Hepatocyte (in vitro differentiated cells): Measurements from ENCODE around the gene BLTP3B. TPM values are rescaled to one million over a fixed set of nuclear protein-coding genes. Genes with fewer than 3 reads are reported as not detected.

Experiments used
- DNase-seq: peaks from one replicate; pipeline ENCODE4 v3.0.0-alpha.2; 2016; ENCODE audit warnings: low spot score
- H2AFZ ChIP-seq: fragments of 200-600 bp; sonication (generic); 2 replicates; pipeline ENCODE4 v1.6.0; 2016; ENCODE audit warnings: antibody characterized with exemption, mild to moderate bottlenecking
- H3K27ac ChIP-seq: fragments of 200-600 bp; sonication (generic); 2 replicates; pipeline ENCODE4 v1.5.1; 2016; ENCODE audit warnings: mild to moderate bottlenecking
- H3K27me3 ChIP-seq: fragments of 200-600 bp; sonication (generic); 2 replicates; pipeline ENCODE4 v1.6.1; 2016
- H3K36me3 ChIP-seq: fragments of 200-600 bp; sonication (generic); replicated peaks from 2 replicates; pipeline ENCODE4 v1.5.1; 2016; ENCODE audit warnings: low read depth; ENCODE audit not compliant: insufficient read depth
- H3K4me1 ChIP-seq: fragments of 200-600 bp; sonication (generic); 2 replicates; pipeline ENCODE4 v1.5.1; 2016; ENCODE audit warnings: mild to moderate bottlenecking, moderate library complexity; ENCODE audit not compliant: insufficient read depth
- H3K4me2 ChIP-seq: fragments of 200-600 bp; sonication (generic); 2 replicates; pipeline ENCODE4 v1.6.0; 2016
- H3K4me3 ChIP-seq: fragments of 200-600 bp; sonication (generic); 2 replicates; pipeline ENCODE4 v1.5.1; 2016; ENCODE audit warnings: mild to moderate bottlenecking
- H3K79me2 ChIP-seq: fragments of 200-600 bp; sonication (generic); 2 replicates; pipeline ENCODE4 v1.6.0; 2017; ENCODE audit warnings: mild to moderate bottlenecking
- H3K9me2 ChIP-seq: fragments of 200-600 bp; sonication (generic); replicated peaks from 2 replicates; pipeline ENCODE4 v1.6.0; 2017; ENCODE audit warnings: mild to moderate bottlenecking; ENCODE audit not compliant: insufficient read depth
- H3K9me3 ChIP-seq: fragments of 200-600 bp; sonication (generic); 2 replicates; pipeline ENCODE4 v1.5.1; 2016; ENCODE audit warnings: low read depth, mild to moderate bottlenecking
- H4K20me1 ChIP-seq: fragments of 200-600 bp; sonication (generic); 2 replicates; pipeline ENCODE4 v1.6.0; 2016; ENCODE audit warnings: mild to moderate bottlenecking; ENCODE audit not compliant: insufficient read depth, poor library complexity, severe bottlenecking
- CTCF ChIP-seq: fragments of 200-600 bp; sonication (generic); IDR thresholded peaks from 2 replicates; pipeline ENCODE4 v1.5.1; 2016; ENCODE audit warnings: antibody characterized with exemption, mild to moderate bottlenecking; ENCODE audit not compliant: poor library complexity
- EZH2 ChIP-seq: fragments of 200-600 bp; sonication (generic); IDR thresholded peaks from 2 replicates; pipeline ENCODE4 v1.6.1; 2016; ENCODE audit warnings: antibody characterized with exemption, mild to moderate bottlenecking, borderline replicate concordance
- EZH2phosphoT487 ChIP-seq: fragments of 200-600 bp; sonication (generic); IDR thresholded peaks from one replicate; pipeline ENCODE4 v1.6.1; 2018; ENCODE audit warnings: antibody characterized with exemption, mild to moderate bottlenecking, low read depth, moderate library complexity; ENCODE audit not compliant: unreplicated experiment, severe bottlenecking
- WGBS: methylation state at CpG from one replicate; pipeline ENCODE4 v1.1.6; 2016; ENCODE audit warnings: low lambda C conversion rate; ENCODE audit errors: missing lambda C conversion rate; 5-methylcytosine and 5-hydroxymethylcytosine counted together
- polyA plus RNA-seq: library from polyadenylated mRNA; unstranded; fragments of >200 nt; fragmentation: Nextera tagmentation; extraction: Ambion mirVana; gene quantifications from 2 replicates; pipeline ENCODE4 v1.2.1, GENCODE V29; 2016
- total RNA-seq: library from RNA; depleted of rRNA; stranded (reverse); fragments of >200 nt; gene quantifications from 2 replicates; pipeline ENCODE4 v1.2.3, GENCODE V29; 2014

The BLTP3B gene
- total and polyA plus RNA-seq, 2 experiments from 2014 or later = 11.0 to 31.8 TPM

GRCh38 chr12:100174495-100174894 lies 31.8 kb upstream of the BLTP3B start:
- H3K4me3 ChIP-seq = no peak overlapping the region
- H3K4me1 ChIP-seq = peaks cover 4% of the 10 kb centered on the region
- DNase-seq = no peak
- no peaks in the 10 kb centered on the region for H3K9me3 ChIP-seq
- H3K27ac ChIP-seq = no peak overlapping the region
- H3K79me2 ChIP-seq = no peaks in the 10 kb centered on the region
- no peak overlapping the region for H3K4me2 ChIP-seq
- H4K20me1 ChIP-seq = no peaks in the 10 kb centered on the region
- no peaks in the 10 kb centered on the region for H3K9me2 ChIP-seq
- H3K27me3 ChIP-seq = no peaks in the 10 kb centered on the region
- TF ChIP-seq CTCF (no peak), EZH2 (no peak), EZH2phosphoT487 (no peak)
- H2AFZ ChIP-seq = no peak overlapping the region
- no peaks in the 10 kb centered on the region for H3K36me3 ChIP-seq

DNA sequence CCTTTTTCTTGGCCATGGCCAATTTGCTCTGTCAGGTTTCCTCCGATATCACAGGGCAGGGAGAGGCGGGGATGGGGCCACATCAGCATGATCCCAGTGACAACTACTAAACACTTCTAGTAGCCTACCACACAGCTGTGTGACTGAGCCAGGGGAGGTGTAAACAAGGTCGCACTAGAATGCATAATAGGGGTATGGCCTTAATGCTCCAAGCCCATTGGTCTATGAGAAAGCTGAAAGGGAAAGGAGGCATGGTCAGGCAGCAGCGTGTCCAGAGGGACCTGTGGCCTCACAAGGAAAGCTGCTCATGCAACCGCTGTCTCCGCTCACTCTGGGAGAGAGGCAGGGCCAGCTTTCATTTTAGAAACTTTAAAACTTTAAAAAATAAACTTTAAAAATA lies 30.4 kb upstream of the BLTP3B start:
- Histone ChIP-seq H3K27me3 (no peaks in the 10 kb centered on the region), H3K4me3 (no peak overlapping the region), H2AFZ (no peak overlapping the region), H3K9me3 (no peaks in the 10 kb centered on the region), H3K4me1 (peaks cover 4% of the 10 kb centered on the region), H3K9me2 (no peaks in the 10 kb centered on the region), H3K27ac (no peak overlapping the region), H4K20me1 (no peaks in the 10 kb centered on the region), H3K79me2 (no peaks in the 10 kb centered on the region), H3K36me3 (no peaks in the 10 kb centered on the region), H3K4me2 (no peak overlapping the region)
- 91% methylated on average over 6 of the region's 6 CpGs for WGBS
- no peak for DNase-seq
- TF ChIP-seq EZH2phosphoT487 = no peak
- no peak for TF ChIP-seq EZH2
- TF ChIP-seq CTCF = no peak

GRCh38 chr12:100171248-100171647 lies 28.6 kb upstream of the BLTP3B start:
- Histone ChIP-seq H3K4me2 (no peak overlapping the region), H3K4me1 (peaks cover 4% of the 10 kb centered on the region), H3K27me3 (no peaks in the 10 kb centered on the region), H3K36me3 (no peaks in the 10 kb centered on the region), H3K27ac (no peak overlapping the region), H3K79me2 (no peaks in the 10 kb centered on the region), H3K9me2 (no peaks in the 10 kb centered on the region), H3K4me3 (no peak overlapping the region), H3K9me3 (no peaks in the 10 kb centered on the region), H4K20me1 (no peaks in the 10 kb centered on the region), H2AFZ (no peak overlapping the region)
- TF ChIP-seq EZH2 = no peak
- no peak for TF ChIP-seq CTCF
- TF ChIP-seq EZH2phosphoT487 = no peak
- DNase-seq = no peak

- no peaks in the 10 kb centered on the region for H3K79me2 ChIP-seq
- peaks cover 4% of the 10 kb centered on the region for H3K4me1 ChIP-seq
- WGBS = 81% methylated on average over 7 of the region's 7 CpGs
- H2AFZ ChIP-seq = no peak overlapping the region
- H3K27me3 ChIP-seq = no peaks in the 10 kb centered on the region
- no peak overlapping the region for H3K4me3 ChIP-seq
- H3K9me3 ChIP-seq = no peaks in the 10 kb centered on the region
- TF ChIP-seq CTCF (no peak), EZH2 (no peak), EZH2phosphoT487 (no peak)
- no peaks in the 10 kb centered on the region for H4K20me1 ChIP-seq
- H3K4me2 ChIP-seq = no peak overlapping the region
- DNase-seq = no peak
- no peak overlapping the region for H3K27ac ChIP-seq
- H3K9me2 ChIP-seq = no peaks in the 10 kb centered on the region
- no peaks in the 10 kb centered on the region for H3K36me3 ChIP-seq
These were observed 27.7 kb upstream of the BLTP3B start for GRCh38 chr12:100170313-100170858.
